ENCODE data around the gene DOC2B.

GRCh38 chr17:158379-158778 lies 23.1 kb downstream of the DOC2B start:
- TF ChIP-seq CTCF (tag by site-specific recombination; IDR thresholded peaks at IDR 0.05) (no peak), EGR2 (tag by site-specific recombination; IDR thresholded peaks at IDR 0.05; ENCODE audit: low read depth) (no peak), ZNF837 (tag by site-specific recombination; IDR thresholded peaks at IDR 0.05) (no peak), ZNF16 (tag by site-specific recombination; IDR thresholded peaks at IDR 0.05; ENCODE audit: low read depth) (no peak), ZNF138 (tag by site-specific recombination; IDR thresholded peaks at IDR 0.05; ENCODE audit: borderline replicate concordance) (no peak), GLI4 (tag by site-specific recombination; IDR thresholded peaks at IDR 0.05) (no peak), ZSCAN18 (tag by site-specific recombination; IDR thresholded peaks at IDR 0.05) (no peak)

Data from HEK293 (cell line).